Testis (tissue), 3 donors: ENCODE measurements around the gene TBL1X. TPM values are rescaled to one million over a fixed set of nuclear protein-coding genes. Genes with fewer than 3 reads are reported as not detected.

Source experiments
- DNase-seq: peaks from one replicate; pipeline ENCODE4 v3.0.0-alpha.2; 2019
- H3K27ac ChIP-seq, 2 donors: fragments of 200-600 bp; sonication (generic); one replicate each; pipeline ENCODE4 v1.5.1; 2019
- H3K27me3 ChIP-seq: fragments of 200-600 bp; sonication (generic); one replicate; pipeline ENCODE4 v1.5.1; 2019
- H3K36me3 ChIP-seq: fragments of 200-600 bp; sonication (generic); one replicate; pipeline ENCODE4 v1.5.1; 2017; ENCODE audit warnings: low read depth; ENCODE audit errors: missing control alignments
- H3K4me1 ChIP-seq: fragments of 200-600 bp; sonication (generic); one replicate; pipeline ENCODE4 v1.5.1; 2019
- H3K4me3 ChIP-seq, 2 donors: fragments of 200-600 bp; sonication (generic); one replicate each; pipeline ENCODE4 v1.5.1; 2017 to 2019
- H3K9me3 ChIP-seq: fragments of 200-600 bp; sonication (generic); one replicate; pipeline ENCODE4 v1.5.1; 2017
- POLR2A ChIP-seq: fragments of 450-650 bp; IDR thresholded peaks from one replicate; pipeline ENCODE4 v1.6.1; 2017; ENCODE audit warnings: antibody characterized with exemption, mild to moderate bottlenecking, moderate library complexity
- WGBS, 2 donors: methylation state at CpG; one replicate each; pipeline ENCODE4 v1.1.5; 2018; 5-methylcytosine and 5-hydroxymethylcytosine counted together
- intact Hi-C: fragments of 100-400 bp; cut with DNase I; formaldehyde crosslinking; loops from one replicate; pipeline ENCODE4 v1.15.1; 2023; ENCODE audit warnings: low total_unique reads
- polyA plus RNA-seq: library from polyadenylated mRNA; stranded (reverse); fragments of 350-450 nt; fragmentation: Illumina TruSeq; extraction: RNeasy Lipid Tissue Mini Kit (QIAGEN cat#74804); gene quantifications from one replicate; pipeline ENCODE4 v1.2.3, GENCODE V29; 2014; ENCODE audit warnings: low read depth, low replicate concordance; ENCODE audit not compliant: insufficient read depth
- total RNA-seq, 2 donors: library from RNA; depleted of rRNA; stranded (reverse); fragments of >200 nt; gene quantifications; one replicate each; pipeline ENCODE4 v1.2.3, GENCODE V29; 2016
- TF ChIP-seq, protein P1 (sequence below), 3 experiments: fragments of 450-650 bp in 2 of 3; fragments of 200-600 bp in 1 of 3; sonication (generic) in 1 of 3; IDR thresholded peaks; one replicate each; pipeline ENCODE4 v1.5.1; 2016 to 2019; ENCODE audit warnings: antibody characterized with exemption in 3 of 3, mild to moderate bottlenecking in 2 of 3, moderate library complexity in 1 of 3

The TBL1X gene
- total and polyA plus RNA-seq, 3 donors from 2014 or later = 24.0 to 69.2 (median 48.1) TPM

GRCh38 chrX:9663216-9663615, 198.4 kb downstream of the TBL1X start:
- Histone ChIP-seq H3K4me3 (no peak overlapping the region), H3K36me3 (no peaks in the 10 kb centered on the region), H3K27me3 (no peaks in the 10 kb centered on the region), H3K9me3 (no peaks in the 10 kb centered on the region), H3K27ac (no peak overlapping the region), H3K4me1 (no peaks in the 10 kb centered on the region)
- TF ChIP-seq, protein P1, sequence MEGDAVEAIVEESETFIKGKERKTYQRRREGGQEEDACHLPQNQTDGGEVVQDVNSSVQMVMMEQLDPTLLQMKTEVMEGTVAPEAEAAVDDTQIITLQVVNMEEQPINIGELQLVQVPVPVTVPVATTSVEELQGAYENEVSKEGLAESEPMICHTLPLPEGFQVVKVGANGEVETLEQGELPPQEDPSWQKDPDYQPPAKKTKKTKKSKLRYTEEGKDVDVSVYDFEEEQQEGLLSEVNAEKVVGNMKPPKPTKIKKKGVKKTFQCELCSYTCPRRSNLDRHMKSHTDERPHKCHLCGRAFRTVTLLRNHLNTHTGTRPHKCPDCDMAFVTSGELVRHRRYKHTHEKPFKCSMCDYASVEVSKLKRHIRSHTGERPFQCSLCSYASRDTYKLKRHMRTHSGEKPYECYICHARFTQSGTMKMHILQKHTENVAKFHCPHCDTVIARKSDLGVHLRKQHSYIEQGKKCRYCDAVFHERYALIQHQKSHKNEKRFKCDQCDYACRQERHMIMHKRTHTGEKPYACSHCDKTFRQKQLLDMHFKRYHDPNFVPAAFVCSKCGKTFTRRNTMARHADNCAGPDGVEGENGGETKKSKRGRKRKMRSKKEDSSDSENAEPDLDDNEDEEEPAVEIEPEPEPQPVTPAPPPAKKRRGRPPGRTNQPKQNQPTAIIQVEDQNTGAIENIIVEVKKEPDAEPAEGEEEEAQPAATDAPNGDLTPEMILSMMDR (IDR thresholded peaks at IDR 0.05) = no peak
- TF ChIP-seq POLR2A = no peak
- intact Hi-C loops = no loop called here
- no peak for DNase-seq
- WGBS, 2 donors = 98 to 100% methylated on average over 5 to 6 of the region's 6 CpGs

- Histone ChIP-seq H3K4me1 (no peaks in the 10 kb centered on the region), H3K4me3 (no peak overlapping the region), H3K9me3 (no peaks in the 10 kb centered on the region), H3K27me3 (no peaks in the 10 kb centered on the region), H3K27ac (no peak overlapping the region), H3K36me3 (no peaks in the 10 kb centered on the region)
- intact Hi-C loops = no loop called here
- DNase-seq = no peak
- no peak for TF ChIP-seq POLR2A
- TF ChIP-seq, protein P1 (IDR thresholded peaks at IDR 0.05) = no peak
- WGBS, 2 donors = 90 to 95% methylated on average over 6 of the region's 6 CpGs
These were observed 199.4 kb downstream of the TBL1X start for GRCh38 chrX:9664224-9664623.

- no peaks in the 10 kb centered on the region for H3K27me3 ChIP-seq
- H3K36me3 ChIP-seq = no peaks in the 10 kb centered on the region
- no peak overlapping the region for H3K27ac ChIP-seq
- no peak for DNase-seq
- TF ChIP-seq, protein P1 (IDR thresholded peaks at IDR 0.05) = no peak
- TF ChIP-seq POLR2A = no peak
- no peak overlapping the region for H3K4me3 ChIP-seq
- WGBS, 2 donors = 47 to 59% methylated on average over 4 of the region's 4 CpGs
- H3K9me3 ChIP-seq = no peaks in the 10 kb centered on the region
- intact Hi-C loops = no loop called here
- H3K4me1 ChIP-seq = no peaks in the 10 kb centered on the region
These were observed 200.3 kb downstream of the TBL1X start for GRCh38 chrX:9665113-9665512.

- TF ChIP-seq, protein P1 (IDR thresholded peaks at IDR 0.05) = no peak
- TF ChIP-seq POLR2A = no peak
- Histone ChIP-seq H3K9me3 (no peaks in the 10 kb centered on the region), H3K36me3 (no peaks in the 10 kb centered on the region), H3K27me3 (no peaks in the 10 kb centered on the region), H3K4me1 (no peaks in the 10 kb centered on the region), H3K4me3 (no peak overlapping the region), H3K27ac (no peak overlapping the region)
- intact Hi-C loops = no loop called here
- DNase-seq = no peak
- 31 to 37% methylated on average over 3 of the region's 3 CpGs for WGBS, 2 donors
These were observed 203.7 kb downstream of the TBL1X start for GRCh38 chrX:9668537-9668936.

DNA sequence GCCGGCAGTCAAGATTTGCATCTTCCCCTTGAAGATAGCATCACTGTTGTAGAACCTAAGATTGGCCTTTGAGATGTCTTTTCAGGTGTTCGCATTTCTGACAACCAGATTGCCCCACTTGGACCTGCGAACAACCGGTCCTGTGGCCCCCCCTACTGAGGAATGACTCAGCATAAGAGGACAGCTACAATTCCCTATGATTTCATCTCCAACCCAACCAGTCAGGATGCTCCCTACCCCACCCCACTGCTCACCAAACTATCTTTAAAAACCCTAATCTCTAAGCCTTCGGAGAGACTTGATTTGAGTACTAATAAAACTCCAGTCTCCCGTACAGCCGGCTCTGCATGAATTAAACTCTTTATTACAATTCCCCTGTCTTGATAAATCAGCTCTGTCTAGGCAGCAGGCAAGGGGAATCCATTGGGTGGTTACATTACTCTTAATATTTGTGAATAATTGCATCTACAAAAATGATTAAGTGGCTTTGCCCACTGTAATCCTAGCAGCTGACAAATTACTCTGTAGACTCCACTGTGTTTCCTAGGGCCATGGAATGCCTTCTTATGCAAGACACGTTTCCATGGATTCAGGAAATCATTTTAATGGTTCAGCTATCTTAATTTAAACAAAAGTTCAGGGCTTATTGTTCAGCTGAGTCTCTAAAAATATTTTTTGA, 205.4 kb downstream of the TBL1X start:
- intact Hi-C loops = no loop called here
- no peak overlapping the region for H3K27ac ChIP-seq

More for the DNA sequence above, 205.4 kb downstream of the TBL1X start:
- H3K36me3 ChIP-seq = no peaks in the 10 kb centered on the region
- H3K4me1 ChIP-seq = no peaks in the 10 kb centered on the region
- H3K9me3 ChIP-seq = no peaks in the 10 kb centered on the region
- 73 to 93% methylated on average over 7 to 8 of the region's 8 CpGs for WGBS, 2 donors
- no peaks in the 10 kb centered on the region for H3K27me3 ChIP-seq
- H3K4me3 ChIP-seq = no peak overlapping the region
- TF ChIP-seq, protein P1 (IDR thresholded peaks at IDR 0.05) = no peak
- TF ChIP-seq POLR2A = no peak
- no peak for DNase-seq
